ENCODE data around the gene ELK4.

GRCh38 chr1:205580140-205580922, 51.5 kb downstream of the ELK4 start:
- TF ChIP-seq PHF21A (CRISPR knock-in tag; IDR thresholded peaks at IDR 0.05) (no peak), ZZZ3 (CRISPR knock-in tag; IDR thresholded peaks at IDR 0.05; ENCODE audit: borderline replicate concordance) (no peak), CREM (IDR thresholded peaks at IDR 0.05) (no peak), CREM (CRISPR knock-in tag; IDR thresholded peaks at IDR 0.05) (no peak), ATF1 (CRISPR knock-in tag; IDR thresholded peaks at IDR 0.05) (no peak), POLR2A (IDR thresholded peaks at IDR 0.05; ENCODE audit: insufficient read depth in 1 of 2, low read depth in 2 of 2, low read length in 2 of 2) (no peak), PCBP1 (IDR thresholded peaks at IDR 0.05; ENCODE audit: borderline replicate concordance, low read depth, low read length) (no peak)
- TF ChIP-seq, protein P1, sequence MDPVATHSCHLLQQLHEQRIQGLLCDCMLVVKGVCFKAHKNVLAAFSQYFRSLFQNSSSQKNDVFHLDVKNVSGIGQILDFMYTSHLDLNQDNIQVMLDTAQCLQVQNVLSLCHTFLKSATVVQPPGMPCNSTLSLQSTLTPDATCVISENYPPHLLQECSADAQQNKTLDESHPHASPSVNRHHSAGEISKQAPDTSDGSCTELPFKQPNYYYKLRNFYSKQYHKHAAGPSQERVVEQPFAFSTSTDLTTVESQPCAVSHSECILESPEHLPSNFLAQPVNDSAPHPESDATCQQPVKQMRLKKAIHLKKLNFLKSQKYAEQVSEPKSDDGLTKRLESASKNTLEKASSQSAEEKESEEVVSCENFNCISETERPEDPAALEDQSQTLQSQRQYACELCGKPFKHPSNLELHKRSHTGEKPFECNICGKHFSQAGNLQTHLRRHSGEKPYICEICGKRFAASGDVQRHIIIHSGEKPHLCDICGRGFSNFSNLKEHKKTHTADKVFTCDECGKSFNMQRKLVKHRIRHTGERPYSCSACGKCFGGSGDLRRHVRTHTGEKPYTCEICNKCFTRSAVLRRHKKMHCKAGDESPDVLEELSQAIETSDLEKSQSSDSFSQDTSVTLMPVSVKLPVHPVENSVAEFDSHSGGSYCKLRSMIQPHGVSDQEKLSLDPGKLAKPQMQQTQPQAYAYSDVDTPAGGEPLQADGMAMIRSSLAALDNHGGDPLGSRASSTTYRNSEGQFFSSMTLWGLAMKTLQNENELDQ (CRISPR knock-in tag; IDR thresholded peaks at IDR 0.05; ENCODE audit: borderline replicate concordance): no peak
